HG03135 (cell line): Measurements from ENCODE around the gene LHX1.

Source experiments
- ATAC-seq: cut with Tn5 transposase; IDR thresholded peaks from one replicate; pipeline ENCODE4 v1.9.1; 2021; ENCODE audit warnings: mild to moderate bottlenecking, moderate library complexity; ENCODE audit not compliant: unreplicated experiment

The LHX1 gene

DNA sequence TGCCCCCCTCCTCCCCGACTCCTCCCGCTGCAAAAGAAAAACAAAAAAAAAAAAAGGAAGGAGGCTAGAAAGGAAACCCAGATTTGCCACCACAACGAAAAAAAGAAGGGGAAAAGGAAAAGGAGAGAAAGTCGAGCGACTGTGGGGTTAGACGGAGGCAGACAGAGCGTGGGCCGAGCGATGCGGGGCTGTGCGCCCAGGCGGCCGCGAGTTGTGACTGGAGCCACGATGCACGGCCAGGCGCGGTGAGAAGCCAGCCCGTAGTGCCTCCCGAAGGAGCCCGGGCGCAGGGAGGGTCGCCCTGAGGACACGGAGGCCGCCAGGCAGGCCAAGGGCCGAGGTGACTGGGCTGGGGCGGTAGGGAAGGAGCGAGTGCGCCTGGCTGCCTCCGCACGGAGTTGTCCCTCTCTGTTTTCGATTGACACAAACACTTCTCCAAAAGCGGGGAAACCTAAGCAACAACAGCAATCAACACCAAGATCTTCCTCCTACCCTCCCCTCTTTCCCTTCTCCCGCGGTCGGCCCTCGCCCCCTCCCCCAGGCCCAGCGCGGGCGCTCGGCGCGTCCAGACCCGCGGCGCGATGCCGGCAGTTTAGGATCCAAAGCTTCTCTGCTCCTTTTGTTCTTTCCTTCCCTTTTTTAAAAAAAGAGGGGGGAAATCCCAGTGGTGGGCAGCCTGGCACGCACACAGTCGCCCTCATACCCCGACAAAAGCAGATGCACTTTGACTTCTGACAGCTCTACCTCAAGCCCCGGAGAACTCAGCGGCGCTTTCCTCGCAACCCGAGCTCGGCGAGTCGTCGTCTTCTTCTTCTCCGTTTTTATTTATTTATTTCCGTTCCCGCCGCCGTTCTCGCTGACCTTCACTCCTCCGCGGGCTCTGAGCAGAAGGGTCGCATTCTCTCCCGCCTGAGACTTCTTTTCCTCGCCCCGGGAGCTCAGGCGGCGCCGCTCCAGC lies at the start of gene LHX1:
Gene LHX1 (plus strand): TSS at position 475 of the 958 bp plus-strand sequence. CDS start 723 bp downstream, outside the sequence.
- ATAC-seq = no peak

DNA sequence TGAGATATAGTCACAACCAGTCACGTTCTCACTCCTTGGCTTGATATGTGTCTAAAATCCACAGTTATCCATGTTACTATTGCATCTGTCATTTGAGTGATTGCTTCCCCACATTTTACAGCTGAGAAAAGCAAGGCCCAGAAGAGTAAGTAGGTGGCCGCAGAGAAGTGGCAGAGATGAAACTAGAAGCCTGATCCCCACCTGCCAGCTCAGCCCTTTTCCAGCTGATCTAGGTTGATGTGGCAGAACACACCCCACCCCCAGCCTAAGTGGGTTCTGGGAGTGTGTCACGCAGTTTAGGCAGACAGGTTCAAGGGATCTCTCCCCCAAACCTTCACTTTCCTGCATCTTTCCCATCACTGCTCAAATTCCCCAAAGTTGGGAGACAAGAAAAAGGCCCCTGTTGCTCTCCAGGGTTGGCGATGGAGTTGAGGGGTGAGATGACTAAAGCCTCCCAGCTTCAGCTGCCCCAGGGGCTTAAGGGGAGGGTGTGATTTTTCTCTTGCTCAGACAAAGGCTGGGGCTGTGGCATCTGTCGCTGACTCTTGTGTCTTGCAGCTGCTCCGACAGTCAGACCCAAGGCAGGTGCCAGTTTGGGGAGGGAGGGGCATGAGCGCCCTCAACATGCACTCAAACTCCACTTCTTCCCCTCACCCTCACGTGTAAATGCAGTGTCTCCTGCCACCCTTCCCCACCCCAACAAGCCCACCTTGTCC lies 48.9 kb upstream of the LHX1 start:
- no peak for ATAC-seq

DNA sequence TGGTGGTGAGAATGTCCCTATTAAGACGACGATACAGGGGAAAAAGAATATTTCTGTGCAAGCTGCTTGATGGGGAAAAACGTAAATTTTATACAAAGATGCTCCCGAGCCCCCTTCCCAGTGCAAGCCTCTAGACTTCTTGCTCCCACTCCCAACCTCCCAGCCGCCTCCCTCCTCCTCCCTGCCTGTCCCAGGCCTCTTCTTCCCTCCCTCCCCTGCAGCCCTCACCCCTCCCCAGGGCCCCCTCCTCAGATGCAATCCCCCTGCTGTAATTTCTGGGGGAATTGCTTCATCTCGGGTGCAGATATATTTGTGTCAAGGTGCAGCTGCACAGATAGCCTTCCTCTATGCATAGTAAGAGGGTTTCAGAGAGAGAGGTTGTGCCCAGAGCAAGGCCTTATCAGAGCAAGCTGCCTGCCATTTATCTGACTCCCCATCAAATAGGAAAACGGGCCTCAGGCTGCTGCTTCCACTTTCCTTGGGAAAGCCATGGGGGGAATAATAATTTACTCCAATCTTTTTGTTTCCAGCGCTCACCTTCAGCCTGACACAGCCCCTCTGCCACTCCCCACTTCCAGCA lies 47.4 kb upstream of the LHX1 start:
- ATAC-seq = no peak

DNA sequence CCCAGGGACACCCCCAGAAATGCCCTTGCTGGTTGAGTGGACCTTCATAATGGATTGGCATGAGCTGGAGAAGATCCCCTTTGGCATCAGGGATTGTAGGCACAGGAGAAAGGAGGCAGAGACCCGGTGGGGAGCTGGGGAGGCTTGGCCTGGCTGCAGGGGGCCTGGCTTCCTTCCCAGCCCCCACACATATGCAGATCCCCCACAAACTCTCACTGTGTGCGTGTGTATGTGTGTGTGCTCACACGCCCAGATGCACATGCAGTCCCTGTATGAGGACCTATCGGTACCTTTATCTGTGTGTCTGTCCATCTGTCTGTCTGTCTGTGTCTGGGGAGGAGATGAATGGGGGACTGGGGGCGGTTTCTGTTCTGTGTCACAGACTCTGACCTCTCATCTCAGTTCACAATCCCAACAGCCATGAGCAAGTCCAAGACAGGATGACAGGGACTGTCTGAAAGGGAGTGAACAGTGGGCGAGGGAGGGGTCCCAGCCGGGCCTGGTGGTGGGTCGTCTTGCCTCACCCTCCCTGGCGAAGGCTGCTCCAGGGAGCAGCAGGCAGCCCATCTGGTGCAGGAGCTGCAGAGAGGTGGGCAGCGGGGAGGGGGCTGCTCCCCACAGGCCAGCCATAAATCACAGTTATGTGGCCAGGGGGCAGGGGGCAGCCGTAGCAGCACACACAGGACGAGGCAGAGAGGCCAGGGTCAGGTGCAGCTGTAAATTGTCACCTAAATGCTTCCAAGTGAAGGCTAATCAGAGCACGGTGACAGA lies 46.7 kb upstream of the LHX1 start:
- no peak for ATAC-seq

DNA sequence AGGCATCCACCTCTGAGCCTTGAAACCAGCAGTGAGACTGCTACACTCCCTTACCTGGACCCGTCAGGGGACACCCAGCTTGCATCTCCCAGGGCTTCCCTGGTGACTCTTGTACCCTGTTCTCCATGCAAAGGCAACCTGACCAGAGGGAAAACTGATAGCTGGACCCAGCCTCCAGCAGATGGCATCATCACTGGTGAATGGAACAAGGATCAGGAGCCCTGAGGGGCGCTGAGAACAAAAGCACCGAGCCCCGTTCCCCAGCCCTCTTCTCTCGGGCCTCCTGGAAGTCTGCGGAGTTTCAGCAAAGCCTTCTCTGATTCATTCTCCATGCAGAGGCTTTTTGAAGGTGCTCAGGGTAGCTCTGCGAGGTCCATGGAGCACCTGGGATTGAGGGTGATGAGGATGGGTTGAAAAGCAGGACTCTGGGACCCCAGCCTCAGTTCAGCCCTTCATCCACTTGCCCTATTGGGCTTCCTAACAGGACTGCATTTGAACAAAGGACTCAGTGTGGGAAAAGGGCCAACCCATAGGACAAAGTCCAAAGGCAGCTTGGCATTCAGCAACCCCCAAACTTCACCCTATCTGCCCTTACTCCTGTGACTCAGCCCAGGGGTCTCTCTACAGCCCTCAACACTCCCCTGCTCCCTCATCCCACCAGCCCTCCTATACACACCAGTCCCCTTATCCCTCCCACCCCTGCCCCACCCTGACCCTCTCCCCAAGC lies 45.0 kb upstream of the LHX1 start:
- ATAC-seq = no peak

DNA sequence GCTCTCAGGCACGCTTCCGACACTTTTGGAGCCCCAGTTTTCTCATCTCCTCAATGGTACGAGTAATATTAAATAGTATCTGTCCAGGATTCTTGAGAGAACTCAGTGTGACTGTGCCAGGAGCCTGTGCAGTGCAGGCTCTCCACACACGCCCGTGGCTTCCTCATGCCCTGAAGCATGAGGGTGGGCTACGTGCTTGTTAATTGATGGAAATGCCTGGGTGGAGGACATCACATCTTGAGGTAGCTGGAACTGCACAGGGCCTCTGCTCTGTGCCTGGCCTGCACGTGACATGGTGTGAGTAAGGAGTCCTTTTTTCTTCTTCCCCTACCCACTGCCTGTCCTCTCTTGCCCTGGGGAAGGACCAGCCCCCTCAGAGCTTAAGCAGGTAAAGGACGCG lies 43.1 kb upstream of the LHX1 start:
- ATAC-seq = no peak

DNA sequence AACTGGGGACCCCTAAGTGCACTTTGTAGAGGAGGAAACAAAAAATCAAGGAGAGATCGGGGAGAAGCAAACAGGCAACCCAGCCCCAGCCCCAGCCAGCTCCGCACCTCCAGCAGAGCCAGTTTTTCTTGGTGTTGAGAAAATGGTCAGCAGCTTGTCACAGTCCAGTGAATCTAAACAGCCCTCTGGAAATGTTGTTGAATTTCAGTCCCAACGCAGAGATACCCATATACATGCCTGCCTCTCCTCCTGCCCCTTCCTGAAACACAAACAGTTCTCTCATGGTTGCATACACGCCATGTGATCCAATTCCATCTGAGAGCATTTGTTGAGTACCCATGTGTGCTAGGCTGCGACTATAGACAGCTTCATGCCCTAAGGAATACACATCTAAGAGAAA lies 42.4 kb upstream of the LHX1 start:
- ATAC-seq = no peak

DNA sequence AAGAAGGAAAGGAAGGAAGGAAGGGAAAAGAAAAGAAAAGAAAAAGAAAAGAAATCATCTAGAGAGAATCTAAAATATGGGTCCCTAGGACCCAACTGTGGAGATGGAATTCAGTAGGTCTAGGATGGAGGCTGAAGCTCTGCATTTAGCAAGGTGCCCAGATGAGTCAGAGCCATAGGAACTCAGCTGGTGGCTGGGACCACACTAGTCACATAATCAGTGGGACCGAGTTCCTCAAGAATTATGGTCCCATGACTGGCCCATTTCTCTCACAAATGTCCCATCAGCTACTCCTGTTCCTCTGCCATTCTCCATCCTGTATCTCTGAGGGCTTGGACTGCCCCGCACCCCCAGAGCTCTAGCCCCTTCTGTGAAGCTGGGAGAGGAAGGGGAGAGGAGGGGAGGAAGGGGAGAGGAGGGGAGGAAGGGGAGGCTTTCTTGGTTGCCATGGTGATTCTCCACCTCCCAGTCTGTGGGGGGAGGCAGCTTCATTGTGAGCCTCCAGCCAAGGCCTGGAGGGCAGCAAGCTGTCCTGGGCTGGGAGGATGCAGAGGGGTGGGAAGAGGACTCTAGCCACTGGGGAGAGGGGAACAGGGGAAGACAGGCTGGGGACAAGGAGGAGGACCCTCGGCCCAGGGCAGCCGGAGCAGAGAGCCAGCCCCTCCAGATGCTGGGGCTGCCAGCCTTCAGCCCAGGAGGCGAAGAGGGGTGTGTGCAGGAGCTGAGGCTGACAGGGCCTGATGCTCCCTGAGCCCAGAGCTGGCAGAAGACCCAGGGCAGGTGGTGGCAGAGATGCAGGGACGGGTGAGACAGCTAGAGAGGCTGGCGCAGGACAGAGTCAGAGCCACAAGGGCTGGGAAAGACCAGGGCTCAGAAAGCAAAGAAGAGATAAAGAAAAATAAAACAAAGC lies 37.8 kb upstream of the LHX1 start:
- ATAC-seq = no peak

DNA sequence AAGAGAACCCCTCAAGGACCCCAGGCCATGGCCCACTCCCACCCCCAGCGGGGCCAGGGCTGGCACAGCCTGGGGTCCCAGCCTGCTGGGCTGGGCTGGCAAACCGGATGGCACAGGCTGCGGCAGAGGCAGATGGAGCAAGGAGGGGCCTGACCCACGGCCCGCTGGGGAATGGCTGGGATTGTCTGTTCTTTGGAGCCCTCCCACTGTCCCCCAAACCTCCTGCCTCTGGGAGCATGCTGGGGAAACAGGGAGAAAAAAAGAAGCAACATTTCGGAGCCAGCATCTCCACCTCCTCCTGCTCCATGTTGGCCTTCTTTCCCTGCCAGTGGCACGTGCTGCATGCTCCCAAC lies 37.1 kb upstream of the LHX1 start:
- ATAC-seq = no peak

DNA sequence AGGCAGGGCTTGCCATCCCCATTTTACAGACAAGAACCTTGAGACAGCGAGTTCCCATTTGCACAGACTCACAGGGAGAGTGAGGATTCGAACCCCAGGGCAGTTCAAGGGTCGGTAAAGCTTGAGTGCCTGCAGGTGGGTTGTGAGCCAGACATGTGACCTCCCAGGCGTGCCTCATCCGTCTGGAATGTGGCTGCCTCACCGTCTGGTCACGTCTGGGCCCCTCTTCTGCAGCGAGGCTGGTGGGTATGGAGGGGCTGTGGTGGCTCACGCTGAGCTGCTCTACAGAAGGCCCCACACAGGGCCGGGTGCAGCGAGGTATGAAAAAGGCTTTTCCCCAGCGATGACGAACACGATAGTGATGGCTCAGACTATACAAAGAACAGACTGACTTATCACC lies 35.8 kb upstream of the LHX1 start:
- ATAC-seq = no peak

DNA sequence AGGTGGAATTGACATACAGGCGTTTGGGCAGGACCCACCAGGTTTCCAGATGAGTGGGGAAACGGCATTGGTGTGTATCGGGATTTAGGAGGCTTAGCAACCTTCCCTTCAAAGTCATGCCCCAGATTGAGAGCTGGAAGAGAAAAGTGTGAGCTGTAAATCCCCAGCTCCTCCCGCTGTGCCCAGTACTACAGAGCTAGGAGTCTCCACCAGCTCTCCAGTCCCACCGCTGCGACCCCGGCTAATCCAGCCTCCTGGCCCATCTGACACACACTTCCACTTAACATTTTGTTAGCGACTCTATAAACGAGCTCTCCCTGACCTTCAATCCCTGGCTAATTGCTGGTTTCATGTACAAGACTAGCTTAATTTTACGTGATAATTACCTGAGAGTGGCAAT lies 29.9 kb upstream of the LHX1 start:
- ATAC-seq = no peak

DNA sequence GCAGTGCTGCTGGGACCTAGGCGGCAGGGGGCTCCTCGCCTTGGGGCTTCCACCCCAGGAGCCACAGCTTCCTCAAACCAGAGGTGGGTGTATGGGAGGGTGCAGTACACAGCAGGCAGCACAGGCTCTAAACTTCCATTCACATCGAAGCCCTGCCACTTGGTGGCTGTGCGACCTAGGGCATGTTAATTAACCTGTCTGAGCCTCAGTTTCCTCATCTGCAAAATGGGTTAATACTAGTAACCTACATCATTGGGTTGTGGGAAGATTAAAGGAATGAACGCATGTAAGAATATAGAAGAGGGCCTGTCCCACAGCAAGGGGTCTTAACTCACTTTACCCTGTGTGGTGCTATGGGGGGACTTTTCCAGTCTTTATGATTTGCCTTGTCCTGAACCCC lies 26.8 kb upstream of the LHX1 start:
- no peak for ATAC-seq

DNA sequence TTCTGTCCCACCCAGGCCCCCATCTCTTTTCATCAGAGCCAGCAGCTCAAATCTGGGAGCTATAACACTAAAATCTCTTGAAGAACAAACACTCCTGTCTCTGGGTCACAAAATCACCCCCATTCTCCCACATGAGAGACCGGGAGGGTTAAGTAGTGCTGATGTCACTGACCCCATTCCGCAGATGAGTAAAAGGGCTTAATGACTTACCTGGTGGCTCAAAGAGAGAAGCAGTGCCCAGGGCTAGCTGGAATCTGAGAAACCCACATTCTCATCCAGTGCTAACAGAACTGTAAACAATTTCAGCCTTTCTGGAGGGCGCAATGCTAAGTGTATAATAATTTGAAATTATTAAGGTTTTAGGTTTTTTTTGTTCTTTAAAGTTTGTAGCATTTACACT lies 26.3 kb upstream of the LHX1 start:
- no peak for ATAC-seq

DNA sequence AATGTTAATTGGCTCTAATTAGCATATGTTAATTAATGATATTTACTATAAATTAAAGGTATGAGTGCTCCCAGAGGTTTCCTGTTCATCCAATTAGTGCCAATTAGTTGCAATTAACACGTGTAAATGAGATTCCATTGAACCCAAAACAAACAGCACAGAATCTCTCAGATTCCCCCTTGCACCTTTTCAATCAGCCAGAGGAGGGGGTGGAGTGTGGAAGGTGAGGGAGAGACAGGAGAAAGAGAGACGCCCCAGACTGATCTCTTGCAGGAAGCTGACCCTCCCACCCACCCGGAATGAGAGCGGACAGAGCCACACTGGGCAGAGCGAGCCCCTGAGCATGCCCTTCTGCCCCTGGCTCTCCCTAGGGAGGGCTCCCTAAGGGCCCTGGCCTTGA lies 24.1 kb upstream of the LHX1 start:
- ATAC-seq = no peak

DNA sequence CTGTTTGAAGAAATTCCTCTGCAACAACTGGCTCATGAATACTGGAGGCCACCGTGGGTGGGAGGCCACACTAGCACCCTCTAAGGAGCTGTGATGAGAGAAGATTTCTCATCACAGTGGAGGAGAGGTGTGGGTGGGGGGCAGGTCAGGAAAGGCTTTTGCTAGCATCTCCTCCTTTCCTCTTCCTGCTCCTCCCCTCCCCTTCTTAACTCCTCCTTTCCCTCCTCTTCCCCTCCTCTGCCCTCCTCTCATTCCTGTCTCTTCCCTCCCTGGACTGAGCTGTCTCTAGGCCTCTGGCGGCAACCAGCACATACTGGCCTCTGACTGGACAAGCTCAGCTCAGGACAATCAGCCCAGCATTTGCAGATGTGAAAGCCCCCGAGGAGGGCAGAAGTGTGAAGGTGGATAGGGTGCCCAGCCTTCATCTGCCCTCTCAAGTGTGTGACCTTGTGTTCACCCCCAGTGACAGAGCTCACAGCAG lies 19.0 kb upstream of the LHX1 start:
- no peak for ATAC-seq

DNA sequence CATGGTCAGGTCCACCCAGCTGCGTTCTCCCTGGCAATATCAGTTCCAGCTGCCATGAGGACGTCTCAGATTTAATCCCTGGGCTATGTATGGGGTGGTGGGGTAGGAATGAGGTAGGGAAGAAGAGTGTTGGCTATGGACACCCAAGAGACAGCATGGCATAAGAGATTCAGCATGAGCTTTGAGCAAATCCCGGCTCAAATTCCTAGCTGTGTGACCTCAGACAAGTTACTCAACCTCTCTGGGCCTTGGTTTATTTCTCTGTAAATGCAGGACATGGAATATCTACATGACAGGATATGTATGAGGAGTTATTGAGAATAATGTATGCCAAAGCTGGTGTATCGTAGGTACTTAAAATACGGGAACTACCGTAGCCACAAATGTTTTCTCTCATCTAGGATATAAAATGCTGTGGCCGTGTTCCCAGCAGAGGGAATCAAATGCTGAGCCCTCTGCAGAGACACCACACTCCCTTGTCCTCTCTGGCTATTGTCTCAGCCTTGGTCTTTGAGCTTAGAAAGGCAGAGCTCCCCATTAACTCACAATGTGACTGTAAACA lies 17.8 kb upstream of the LHX1 start:
- ATAC-seq = no peak

DNA sequence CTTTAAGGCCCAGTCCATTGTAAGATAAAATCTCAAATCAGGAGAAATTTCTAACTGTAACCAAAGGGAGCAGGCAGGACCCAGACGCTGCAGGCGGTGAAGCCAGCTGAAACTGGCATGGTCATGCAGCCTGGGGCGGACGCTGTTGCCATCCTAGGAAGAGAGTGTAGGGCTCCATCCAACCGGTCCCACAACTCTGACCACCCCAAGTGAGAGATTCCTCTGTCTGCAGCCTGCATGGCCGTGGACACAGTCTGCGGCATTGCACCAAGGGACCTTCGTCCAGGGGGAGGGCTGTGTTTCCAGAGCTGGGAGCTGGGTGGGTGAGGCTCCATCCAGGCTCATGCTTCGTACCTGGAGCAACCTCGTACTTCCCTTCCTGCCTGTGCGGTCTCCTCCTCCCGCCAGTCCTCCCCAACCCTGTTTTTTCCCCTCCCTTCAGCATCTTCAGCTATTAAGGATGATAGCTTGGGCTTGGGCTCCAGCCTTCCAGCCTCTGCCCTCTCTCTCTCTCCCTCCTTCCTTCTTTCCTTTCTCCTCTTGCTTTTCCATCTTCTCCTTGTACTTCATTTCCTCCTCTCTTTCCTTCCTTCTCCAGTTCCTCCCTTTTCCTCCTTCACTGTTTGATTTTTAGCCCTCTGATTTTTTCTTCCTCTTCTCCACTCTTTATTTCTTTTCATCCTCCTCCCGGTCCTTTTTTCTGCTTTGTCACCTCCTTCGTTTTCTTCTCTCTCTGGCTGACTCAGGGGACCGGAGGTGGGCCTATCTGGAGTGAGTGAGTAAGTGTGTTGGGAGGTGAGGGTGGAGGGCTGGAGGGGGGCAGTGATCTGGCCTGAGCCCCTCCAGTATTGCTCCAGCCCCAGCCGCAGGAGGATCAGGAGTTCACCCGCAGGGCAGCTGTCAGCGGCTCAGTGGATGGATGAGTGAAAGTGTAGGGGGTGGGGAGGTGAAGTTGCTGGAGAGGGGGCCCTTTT lies 17.0 kb upstream of the LHX1 start:
- ATAC-seq = no peak
